ENCODE data around the gene CFAP299.

Gene CFAP299

DNA sequence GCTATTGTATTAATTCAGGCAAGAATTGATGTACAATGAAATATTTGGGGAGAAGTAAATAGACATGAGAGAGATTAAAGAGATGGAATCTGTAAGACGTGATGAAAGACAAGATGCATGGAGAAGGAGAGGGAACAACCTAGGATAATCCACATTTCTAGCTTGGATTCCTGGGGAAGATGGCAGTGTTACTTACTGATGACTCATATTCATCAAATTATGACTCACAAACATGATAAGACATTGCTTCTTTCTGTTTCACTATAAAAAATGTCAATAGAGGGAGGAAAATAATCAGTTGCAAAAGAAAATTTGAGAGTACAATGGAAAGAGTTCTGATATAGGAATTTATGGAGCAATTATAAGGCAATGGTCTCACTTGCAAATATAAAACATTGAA, 590.9 kb downstream of the CFAP299 start:
- Histone ChIP-seq H2AK5ac (ENCODE audit: low read depth, low read length) (no peak overlapping the region), H3K27ac (replicated peaks; ENCODE audit: low read length) (no peak overlapping the region), H3K9ac (ENCODE audit: low read depth, low read length, poor library complexity) (no peak overlapping the region), H4K91ac (ENCODE audit: low read depth, low read length, poor library complexity) (no peak overlapping the region), H2AFZ (ENCODE audit: low read length) (no peak overlapping the region), H3K18ac (ENCODE audit: low read length) (no peak overlapping the region), H2BK15ac (ENCODE audit: low read length) (no peak overlapping the region), H3K14ac (ENCODE audit: low read length) (no peak overlapping the region), H2BK120ac (ENCODE audit: low read depth, low read length) (no peak overlapping the region), H4K8ac (ENCODE audit: low read depth, low read length) (no peak overlapping the region), H2BK5ac (ENCODE audit: low read length) (no peak overlapping the region), H3K23ac (ENCODE audit: low read depth, low read length, poor library complexity) (no peak overlapping the region), H3K4me1 (ENCODE audit: control insufficient read depth in 2 of 2, insufficient read depth in 1 of 2, low read depth in 1 of 2, low read length in 2 of 2) (no peaks in the 10 kb centered on the region), H3K4me2 (ENCODE audit: insufficient read depth, low read length, poor library complexity, severe bottlenecking) (no peak overlapping the region), H3K9me3 (replicated peaks in 1 of 2; ENCODE audit: control insufficient read depth in 2 of 2, insufficient read depth in 1 of 2, low read depth in 1 of 2, low read length in 2 of 2) (no peaks in the 10 kb centered on the region), H3K36me3 (replicated peaks in 1 of 2; ENCODE audit: control insufficient read depth in 2 of 2, insufficient read depth in 2 of 2, low read length in 2 of 2) (no peaks in the 10 kb centered on the region), H2BK12ac (ENCODE audit: low read length) (no peak overlapping the region), H3K27me3 (ENCODE audit: control insufficient read depth in 3 of 3, insufficient read depth in 3 of 3, low read depth in 1 of 3, low read length in 3 of 3) (no peaks in the 10 kb centered on the region), H3K79me1 (ENCODE audit: low read depth, low read length) (no peaks in the 10 kb centered on the region), H3K4ac (ENCODE audit: low read length) (no peak overlapping the region), H3K4me3 (ENCODE audit: low read length in 2 of 2) (no peak overlapping the region)
- WGBS, 2 donors (ENCODE audit: extremely low coverage in 2 of 2, insufficient read length in 2 of 2, insufficient replicate concordance in 1 of 2) = no CpG with 5 or more reads among the region's 1 CpG
- DNase-seq (ENCODE audit: low spot score) = no peak

DNA sequence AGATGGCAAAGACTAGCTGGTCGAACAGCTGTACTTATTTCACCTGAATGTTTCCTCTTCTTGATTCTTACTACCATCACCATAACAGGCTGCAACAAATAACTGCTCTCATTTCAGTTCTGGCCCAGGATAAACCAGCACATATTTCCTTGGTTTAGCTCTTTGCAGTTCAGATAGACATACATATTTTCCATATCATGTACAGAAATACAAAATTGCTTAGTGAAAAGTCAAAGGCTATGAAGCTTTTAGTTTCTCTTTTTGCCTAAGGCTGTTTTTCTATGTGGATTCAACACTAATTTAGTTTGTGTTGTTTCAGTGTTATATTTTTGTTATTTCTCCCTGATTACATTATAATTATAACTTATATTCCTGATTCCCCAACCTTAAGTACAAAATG, 591.4 kb downstream of the CFAP299 start:
- no CpG with 5 or more reads among the region's 1 CpG for WGBS, 2 donors (ENCODE audit: extremely low coverage in 2 of 2, insufficient read length in 2 of 2, insufficient replicate concordance in 1 of 2)
- no peak overlapping the region for H2AK5ac ChIP-seq (ENCODE audit: low read depth, low read length)
- H3K36me3 ChIP-seq (replicated peaks in 1 of 2; ENCODE audit: control insufficient read depth in 2 of 2, insufficient read depth in 2 of 2, low read length in 2 of 2) = no peaks in the 10 kb centered on the region
- H2BK12ac ChIP-seq (ENCODE audit: low read length) = no peak overlapping the region
- no peak overlapping the region for H2AFZ ChIP-seq (ENCODE audit: low read length)
- no peak overlapping the region for H2BK5ac ChIP-seq (ENCODE audit: low read length)
- no peak overlapping the region for H3K14ac ChIP-seq (ENCODE audit: low read length)
- no peak overlapping the region for H3K4me2 ChIP-seq (ENCODE audit: insufficient read depth, low read length, poor library complexity, severe bottlenecking)
- no peak for DNase-seq (ENCODE audit: low spot score)
- no peak overlapping the region for H4K8ac ChIP-seq (ENCODE audit: low read depth, low read length)
- H3K27me3 ChIP-seq (ENCODE audit: control insufficient read depth in 3 of 3, insufficient read depth in 3 of 3, low read depth in 1 of 3, low read length in 3 of 3) = no peaks in the 10 kb centered on the region
- no peak overlapping the region for H3K4ac ChIP-seq (ENCODE audit: low read length)
- H3K9me3 ChIP-seq (replicated peaks in 1 of 2; ENCODE audit: control insufficient read depth in 2 of 2, insufficient read depth in 1 of 2, low read depth in 1 of 2, low read length in 2 of 2) = no peaks in the 10 kb centered on the region
- no peak overlapping the region for H4K91ac ChIP-seq (ENCODE audit: low read depth, low read length, poor library complexity)
- H2BK15ac ChIP-seq (ENCODE audit: low read length) = no peak overlapping the region
- H3K4me3 ChIP-seq (ENCODE audit: low read length in 2 of 2) = no peak overlapping the region
- H3K9ac ChIP-seq (ENCODE audit: low read depth, low read length, poor library complexity) = no peak overlapping the region
- H2BK120ac ChIP-seq (ENCODE audit: low read depth, low read length) = no peak overlapping the region
- no peak overlapping the region for H3K18ac ChIP-seq (ENCODE audit: low read length)
- no peak overlapping the region for H3K27ac ChIP-seq (replicated peaks; ENCODE audit: low read length)
- H3K4me1 ChIP-seq (ENCODE audit: control insufficient read depth in 2 of 2, insufficient read depth in 1 of 2, low read depth in 1 of 2, low read length in 2 of 2) = no peaks in the 10 kb centered on the region
- H3K23ac ChIP-seq (ENCODE audit: low read depth, low read length, poor library complexity) = no peak overlapping the region
- no peaks in the 10 kb centered on the region for H3K79me1 ChIP-seq (ENCODE audit: low read depth, low read length)

DNA sequence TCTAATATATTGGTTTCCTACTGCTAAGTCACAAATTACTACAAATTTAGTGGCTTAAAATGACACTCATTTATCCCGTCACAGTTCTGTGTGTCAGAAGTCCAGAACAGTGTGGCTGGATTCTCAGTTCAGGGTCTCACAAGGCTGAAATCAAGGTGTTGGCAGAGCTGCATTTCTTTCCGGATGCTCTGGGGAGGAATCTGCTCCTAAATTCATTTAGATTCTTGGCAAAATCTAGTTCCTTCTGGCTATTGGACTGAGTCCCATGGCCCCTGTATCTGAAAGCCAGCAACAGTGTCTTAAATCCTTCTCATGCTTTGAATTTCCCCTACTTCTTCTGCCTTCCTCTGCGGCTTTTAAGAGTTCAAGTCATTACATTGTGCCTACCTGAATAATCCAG, 591.9 kb downstream of the CFAP299 start:
- WGBS, 2 donors (ENCODE audit: extremely low coverage in 2 of 2, insufficient read length in 2 of 2, insufficient replicate concordance in 1 of 2) = no CpG with 5 or more reads among the region's 3 CpGs

DNA sequence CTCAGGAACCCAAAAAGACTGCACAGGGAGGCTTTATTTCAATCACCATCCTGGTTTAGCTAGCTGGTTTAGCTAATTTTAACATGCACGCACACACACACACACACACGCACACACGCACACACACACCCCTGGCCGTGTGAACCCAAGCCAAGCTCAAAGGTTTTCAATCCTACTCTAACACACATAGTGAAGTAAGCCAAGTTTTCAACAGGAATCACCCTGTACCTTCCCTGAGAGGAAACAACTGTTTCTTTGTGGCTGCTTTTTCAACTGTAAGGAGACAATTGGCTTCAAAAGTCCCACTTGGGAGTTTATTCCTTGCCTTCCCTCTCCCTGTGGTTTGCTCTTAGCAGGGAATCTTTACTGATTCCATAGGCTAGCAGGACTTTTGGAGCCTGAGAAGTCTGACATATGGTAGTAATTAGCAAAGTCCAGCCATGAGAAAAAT, 596.1 kb downstream of the CFAP299 start:
- no peak overlapping the region for H2BK5ac ChIP-seq (ENCODE audit: low read length)
- H2AK5ac ChIP-seq (ENCODE audit: low read depth, low read length) = no peak overlapping the region
- no peak for DNase-seq (ENCODE audit: low spot score)
- no peak overlapping the region for H4K8ac ChIP-seq (ENCODE audit: low read depth, low read length)
- no peak overlapping the region for H3K27ac ChIP-seq (replicated peaks; ENCODE audit: low read length)
- no CpG with 5 or more reads among the region's 4 CpGs for WGBS, 2 donors (ENCODE audit: extremely low coverage in 2 of 2, insufficient read length in 2 of 2, insufficient replicate concordance in 1 of 2)
- no peak overlapping the region for H2BK15ac ChIP-seq (ENCODE audit: low read length)
- H3K36me3 ChIP-seq (replicated peaks in 1 of 2; ENCODE audit: control insufficient read depth in 2 of 2, insufficient read depth in 2 of 2, low read length in 2 of 2) = no peaks in the 10 kb centered on the region
- H3K4ac ChIP-seq (ENCODE audit: low read length) = no peak overlapping the region
- no peak overlapping the region for H2BK12ac ChIP-seq (ENCODE audit: low read length)
- H3K14ac ChIP-seq (ENCODE audit: low read length) = no peak overlapping the region
- H3K9me3 ChIP-seq (replicated peaks in 1 of 2; ENCODE audit: control insufficient read depth in 2 of 2, insufficient read depth in 1 of 2, low read depth in 1 of 2, low read length in 2 of 2) = no peaks in the 10 kb centered on the region
- H2BK120ac ChIP-seq (ENCODE audit: low read depth, low read length) = no peak overlapping the region
- H4K91ac ChIP-seq (ENCODE audit: low read depth, low read length, poor library complexity) = no peak overlapping the region
- no peak overlapping the region for H3K9ac ChIP-seq (ENCODE audit: low read depth, low read length, poor library complexity)
- H3K27me3 ChIP-seq (ENCODE audit: control insufficient read depth in 3 of 3, insufficient read depth in 3 of 3, low read depth in 1 of 3, low read length in 3 of 3) = no peaks in the 10 kb centered on the region
- no peak overlapping the region for H2AFZ ChIP-seq (ENCODE audit: low read length)
- no peak overlapping the region for H3K23ac ChIP-seq (ENCODE audit: low read depth, low read length, poor library complexity)
- no peak overlapping the region for H3K4me2 ChIP-seq (ENCODE audit: insufficient read depth, low read length, poor library complexity, severe bottlenecking)
- no peak overlapping the region for H3K4me3 ChIP-seq (ENCODE audit: low read length in 2 of 2)
- H3K4me1 ChIP-seq (ENCODE audit: control insufficient read depth in 2 of 2, insufficient read depth in 1 of 2, low read depth in 1 of 2, low read length in 2 of 2) = no peaks in the 10 kb centered on the region
- H3K79me1 ChIP-seq (ENCODE audit: low read depth, low read length) = no peaks in the 10 kb centered on the region
- H3K18ac ChIP-seq (ENCODE audit: low read length) = no peak overlapping the region

More for the DNA sequence above, 591.9 kb downstream of the CFAP299 start:
- Histone ChIP-seq H3K18ac (ENCODE audit: low read length) (no peak overlapping the region), H2BK120ac (ENCODE audit: low read depth, low read length) (no peak overlapping the region), H3K9me3 (replicated peaks in 1 of 2; ENCODE audit: control insufficient read depth in 2 of 2, insufficient read depth in 1 of 2, low read depth in 1 of 2, low read length in 2 of 2) (no peaks in the 10 kb centered on the region), H2BK12ac (ENCODE audit: low read length) (no peak overlapping the region), H4K8ac (ENCODE audit: low read depth, low read length) (no peak overlapping the region), H3K4me2 (ENCODE audit: insufficient read depth, low read length, poor library complexity, severe bottlenecking) (no peak overlapping the region), H3K23ac (ENCODE audit: low read depth, low read length, poor library complexity) (no peak overlapping the region), H3K27ac (replicated peaks; ENCODE audit: low read length) (no peak overlapping the region), H2AK5ac (ENCODE audit: low read depth, low read length) (no peak overlapping the region), H3K36me3 (replicated peaks in 1 of 2; ENCODE audit: control insufficient read depth in 2 of 2, insufficient read depth in 2 of 2, low read length in 2 of 2) (no peaks in the 10 kb centered on the region), H4K91ac (ENCODE audit: low read depth, low read length, poor library complexity) (no peak overlapping the region), H2BK15ac (ENCODE audit: low read length) (no peak overlapping the region), H3K4me3 (ENCODE audit: low read length in 2 of 2) (no peak overlapping the region), H3K79me1 (ENCODE audit: low read depth, low read length) (no peaks in the 10 kb centered on the region), H2AFZ (ENCODE audit: low read length) (no peak overlapping the region), H3K14ac (ENCODE audit: low read length) (no peak overlapping the region), H3K9ac (ENCODE audit: low read depth, low read length, poor library complexity) (no peak overlapping the region), H2BK5ac (ENCODE audit: low read length) (no peak overlapping the region), H3K4me1 (ENCODE audit: control insufficient read depth in 2 of 2, insufficient read depth in 1 of 2, low read depth in 1 of 2, low read length in 2 of 2) (no peaks in the 10 kb centered on the region), H3K4ac (ENCODE audit: low read length) (no peak overlapping the region), H3K27me3 (ENCODE audit: control insufficient read depth in 3 of 3, insufficient read depth in 3 of 3, low read depth in 1 of 3, low read length in 3 of 3) (no peaks in the 10 kb centered on the region)
- no peak for DNase-seq (ENCODE audit: low spot score)

Measured in neuronal stem cell (in vitro differentiated cells).